Measurements from ENCODE around the gene PRSS2.

- TF ChIP-seq CTCF (IDR thresholded peaks at IDR 0.05; ENCODE audit: low read depth, low read length, poor library complexity, severe bottlenecking), result no peak
- TF ChIP-seq EZH2phosphoT487 (IDR thresholded peaks at IDR 0.05; ENCODE audit: borderline replicate concordance, low read length), result no peak
These were observed 24.5 kb upstream of the PRSS2 start for GRCh38 chr7:142746264-142746663.
